ENCODE results near the gene KLF9.
A peak's percentile ranks its signal among the peaks of the same experiment; 100 is the strongest.

Gene KLF9

GRCh38 chr9:70427161-70427945, 12.9 kb upstream of the KLF9 start:
- in situ Hi-C loops (cut with MboI; ENCODE audit: low pct_unique_long_range_greater_than_20kb, low sequenced_read_pairs), result no loop called here
- no peak for DNase-seq

DNA sequence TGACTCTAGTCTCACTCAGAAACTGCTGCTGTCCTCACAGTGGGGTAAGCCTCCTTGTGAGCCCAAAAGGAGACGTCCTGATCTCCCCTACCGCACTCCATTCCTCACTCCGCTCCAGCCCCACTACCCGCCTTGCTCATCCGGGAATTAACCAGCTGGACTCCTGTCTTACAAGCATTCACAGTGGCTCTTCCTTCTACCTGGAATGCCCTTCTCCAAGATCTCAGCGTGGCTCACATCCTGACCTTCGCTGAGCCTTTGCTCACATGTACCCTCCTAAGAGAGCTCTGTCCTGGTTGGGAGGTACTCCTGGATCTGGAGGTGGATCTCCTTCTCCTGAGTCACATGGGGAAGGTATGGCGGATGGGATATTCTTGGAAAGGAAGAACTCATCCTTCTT, 10.7 kb upstream of the KLF9 start:
- in situ Hi-C loops (cut with MboI; ENCODE audit: low pct_unique_long_range_greater_than_20kb, low sequenced_read_pairs), result no loop called here
- DNase-seq, result no peak

- in situ Hi-C loops (cut with MboI; ENCODE audit: low pct_unique_long_range_greater_than_20kb, low sequenced_read_pairs), result no loop called here
- no peak for DNase-seq
Observed at GRCh38 chr9:70422371-70423043, 8.1 kb upstream of the KLF9 start.

GRCh38 chr9:70421272-70422180, 7.1 kb upstream of the KLF9 start:
- in situ Hi-C loops (cut with MboI; ENCODE audit: low pct_unique_long_range_greater_than_20kb, low sequenced_read_pairs), result no loop called here
- DNase-seq, result peak; percentile 60

GRCh38 chr9:70420441-70421271, 6.2 kb upstream of the KLF9 start:
- peak; percentile 87 for DNase-seq
- in situ Hi-C loops (cut with MboI; ENCODE audit: low pct_unique_long_range_greater_than_20kb, low sequenced_read_pairs), result no loop called here

- in situ Hi-C loops (cut with MboI; ENCODE audit: low pct_unique_long_range_greater_than_20kb, low sequenced_read_pairs), result loop anchor here (10.0 kb wide), 1 partner anchor 75 kb away; no protein-coding TSS in a partner anchor
- DNase-seq, result peak; percentile 96
Observed at GRCh38 chr9:70419556-70420440, 5.3 kb upstream of the KLF9 start.

GRCh38 chr9:70418822-70419555, 4.5 kb upstream of the KLF9 start:
- in situ Hi-C loops (cut with MboI; ENCODE audit: low pct_unique_long_range_greater_than_20kb, low sequenced_read_pairs), result loop anchor here (10.0 kb wide), 1 partner anchor 76 kb away; no protein-coding TSS in a partner anchor
- DNase-seq, result peak; percentile 98

DNA sequence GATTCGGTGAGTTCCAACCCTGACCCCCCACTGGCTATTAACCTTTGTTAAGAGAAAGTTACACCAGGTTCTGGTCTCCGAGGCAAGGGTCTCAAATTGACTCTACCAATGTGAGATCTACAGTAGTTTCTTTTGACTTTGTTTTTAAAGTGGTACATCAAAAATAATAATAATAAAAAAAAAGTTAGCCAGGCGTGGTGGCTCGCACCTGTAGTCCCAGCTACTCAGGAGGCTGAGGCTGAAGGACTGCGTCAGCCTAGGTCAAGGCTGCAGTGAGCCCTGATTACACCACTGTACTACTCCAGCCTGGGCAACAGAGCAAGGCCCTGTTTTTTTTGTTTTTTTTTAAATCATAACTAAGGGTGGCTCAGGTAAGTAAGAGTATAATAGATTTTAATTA, 1.0 kb upstream of the KLF9 start:
- in situ Hi-C loops (cut with MboI; ENCODE audit: low pct_unique_long_range_greater_than_20kb, low sequenced_read_pairs), result loop anchor here (10.0 kb wide), 1 partner anchor 79 kb away; no protein-coding TSS in a partner anchor

DNA sequence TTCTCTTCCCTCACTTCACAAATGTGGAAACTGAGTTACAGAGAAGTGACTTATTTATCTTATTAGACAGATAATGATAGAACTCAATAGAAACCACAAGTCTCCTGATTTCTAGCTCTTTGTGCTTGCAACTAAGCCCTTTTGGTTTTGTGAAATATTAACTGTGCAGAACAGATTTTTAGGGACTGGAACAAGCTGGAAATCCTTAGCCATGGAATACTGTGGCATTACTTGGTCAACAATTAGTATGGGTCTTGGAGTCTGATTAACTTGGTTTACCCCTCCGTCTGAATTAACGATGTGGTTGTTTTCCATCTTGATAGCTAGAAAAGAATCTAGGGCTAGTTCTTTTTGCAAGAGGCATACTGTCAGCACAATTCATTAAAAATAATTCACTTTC, 584 bp upstream of the KLF9 start:
- DNase-seq, result no peak
- in situ Hi-C loops (cut with MboI; ENCODE audit: low pct_unique_long_range_greater_than_20kb, low sequenced_read_pairs), result loop anchor here (10.0 kb wide), 1 partner anchor 80 kb away; no protein-coding TSS in a partner anchor

More for the DNA sequence above, 1.0 kb upstream of the KLF9 start:
- no peak for DNase-seq

- in situ Hi-C loops (cut with MboI; ENCODE audit: low pct_unique_long_range_greater_than_20kb, low sequenced_read_pairs), result loop anchor here (10.0 kb wide), 1 partner anchor 81 kb away; no protein-coding TSS in a partner anchor
- DNase-seq, result no peak
Observed at GRCh38 chr9:70413464-70413798, 1.0 kb downstream of the KLF9 start.

DNA sequence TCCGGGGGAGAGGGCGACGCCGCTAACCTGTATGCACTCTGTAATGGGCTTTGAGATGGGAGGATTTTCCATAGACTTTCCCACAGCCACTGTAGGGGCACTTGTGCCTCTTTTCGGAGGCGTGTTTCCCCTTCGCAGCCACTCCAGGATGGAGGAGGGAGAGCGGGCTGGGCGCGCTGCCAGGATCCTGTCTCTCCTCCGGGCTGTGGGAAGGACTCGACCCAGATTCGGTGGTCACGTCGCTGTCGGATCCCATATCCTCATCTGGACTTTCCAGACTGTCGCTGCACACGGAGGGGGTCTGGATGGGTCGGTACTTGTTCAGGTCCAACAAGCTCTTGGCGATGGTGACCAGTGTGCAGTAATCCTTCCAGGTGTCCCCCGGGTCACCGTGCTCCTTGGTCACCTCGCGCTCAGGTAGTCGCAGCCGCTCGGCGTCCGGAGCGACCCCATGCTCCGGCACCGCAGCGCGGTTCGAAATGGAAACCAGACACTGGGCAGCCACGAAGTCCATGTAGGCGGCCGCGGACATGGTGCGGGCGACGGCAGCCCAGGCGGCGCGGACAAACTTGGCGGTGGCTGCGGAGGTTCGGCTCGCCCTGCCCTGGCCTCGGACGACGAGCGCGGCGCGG, 1.5 kb downstream of the KLF9 start:
- peak; percentile 64 for DNase-seq
- in situ Hi-C loops (cut with MboI; ENCODE audit: low pct_unique_long_range_greater_than_20kb, low sequenced_read_pairs), result loop anchor here (10.0 kb wide), 1 partner anchor 82 kb away; no protein-coding TSS in a partner anchor

- DNase-seq, result peak; percentile 83
- in situ Hi-C loops (cut with MboI; ENCODE audit: low pct_unique_long_range_greater_than_20kb, low sequenced_read_pairs), result loop anchor here (10.0 kb wide), 1 partner anchor 83 kb away; no protein-coding TSS in a partner anchor
Observed at GRCh38 chr9:70411930-70412831, 2.3 kb downstream of the KLF9 start.

DNA sequence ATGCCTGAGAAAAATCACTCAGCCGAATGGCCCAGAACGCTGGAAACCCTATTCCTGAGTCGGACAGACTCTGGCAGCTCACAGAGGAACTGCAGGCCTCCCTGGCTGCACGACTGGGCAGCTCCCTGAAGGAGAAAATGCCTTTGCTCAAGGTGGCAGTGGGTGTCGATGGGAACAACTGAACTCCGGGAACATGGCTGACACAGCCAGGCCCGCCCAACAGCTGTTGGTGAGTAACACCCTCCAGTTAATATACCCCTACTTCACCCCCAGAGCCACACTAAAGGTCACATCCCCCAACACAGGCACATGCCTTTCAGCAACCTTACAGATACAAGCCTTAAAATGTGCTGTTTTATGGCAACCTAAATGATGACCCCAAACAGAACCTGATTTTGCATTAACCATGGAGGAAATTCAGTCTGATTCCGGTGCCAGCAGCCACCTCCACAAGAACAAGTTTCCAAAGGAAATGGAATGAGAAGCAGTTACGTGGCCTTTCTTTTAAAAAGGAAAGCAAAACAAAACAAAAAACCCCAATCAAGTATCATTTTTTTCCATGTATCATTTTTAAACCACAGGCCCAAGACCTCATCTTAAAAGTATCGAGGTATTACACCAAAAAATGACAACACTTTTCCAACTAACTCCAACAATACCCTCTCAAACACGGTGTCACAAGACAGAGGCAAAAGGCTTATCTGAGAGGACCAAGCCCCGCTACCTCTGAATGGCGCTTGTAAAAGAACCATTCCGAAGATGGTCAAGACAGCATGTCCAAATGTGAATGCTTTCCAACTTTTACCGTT, 3.1 kb downstream of the KLF9 start:
- peak; percentile 40 for DNase-seq
- in situ Hi-C loops (cut with MboI; ENCODE audit: low pct_unique_long_range_greater_than_20kb, low sequenced_read_pairs), result loop anchor here (10.0 kb wide), 1 partner anchor 83 kb away; no protein-coding TSS in a partner anchor

DNA sequence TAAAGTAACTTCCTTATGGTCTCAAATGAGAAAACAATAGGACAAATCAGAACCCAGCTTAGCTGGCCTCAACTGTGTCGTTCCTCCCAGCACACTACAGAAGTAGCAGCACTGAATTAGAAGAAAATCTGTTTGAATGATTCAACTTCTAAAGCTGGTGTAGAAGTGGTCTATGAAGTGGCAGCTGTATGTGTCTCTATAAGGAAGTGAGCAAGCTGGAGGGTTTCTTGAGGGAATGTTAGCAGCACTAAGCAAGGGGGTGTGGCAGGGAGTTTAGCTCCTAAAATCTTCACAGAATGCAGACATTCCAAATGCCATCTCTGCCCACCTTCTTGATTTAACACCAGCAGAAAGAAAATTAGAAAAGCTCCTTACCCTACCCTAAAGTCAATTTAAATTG, 4.1 kb downstream of the KLF9 start:
- in situ Hi-C loops (cut with MboI; ENCODE audit: low pct_unique_long_range_greater_than_20kb, low sequenced_read_pairs), result loop anchor here (10.0 kb wide), 1 partner anchor 84 kb away; no protein-coding TSS in a partner anchor
- peak; percentile 46 for DNase-seq

- in situ Hi-C loops (cut with MboI; ENCODE audit: low pct_unique_long_range_greater_than_20kb, low sequenced_read_pairs), result loop anchor here (10.0 kb wide), 1 partner anchor 85 kb away; no protein-coding TSS in a partner anchor
- no peak for DNase-seq
Observed at GRCh38 chr9:70409800-70410199, 4.7 kb downstream of the KLF9 start.

Measured in KBM-7 (cell line).